Measurements from ENCODE around the gene OXCT1.

Gene OXCT1

DNA sequence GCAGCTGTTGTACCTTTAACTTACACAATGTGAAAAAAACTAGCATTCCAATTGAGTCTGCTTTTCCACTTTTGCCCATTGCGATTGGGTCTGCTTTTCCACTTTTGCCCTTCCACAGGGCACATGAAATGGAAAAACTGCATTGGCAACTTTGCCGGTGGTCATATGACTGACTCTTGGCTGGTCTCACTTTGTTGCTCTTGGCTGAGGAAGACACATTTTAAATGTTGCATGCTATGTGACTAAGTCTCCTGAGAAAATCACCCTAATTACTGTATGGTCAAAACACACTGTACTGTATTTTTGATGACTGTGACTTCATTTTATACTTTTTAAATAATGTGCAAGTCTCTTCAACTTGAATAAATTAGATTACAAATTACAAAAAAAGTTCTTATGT, 1.6 kb upstream of the OXCT1 start:
- no peak for TF ChIP-seq SIN3A (IDR thresholded peaks at IDR 0.05; ENCODE audit: borderline replicate concordance, insufficient read depth, low read length)
- no peak for TF ChIP-seq TAF1 (IDR thresholded peaks at IDR 0.05; ENCODE audit: borderline replicate concordance, insufficient read depth, low read length)
- TF ChIP-seq, protein P1, sequence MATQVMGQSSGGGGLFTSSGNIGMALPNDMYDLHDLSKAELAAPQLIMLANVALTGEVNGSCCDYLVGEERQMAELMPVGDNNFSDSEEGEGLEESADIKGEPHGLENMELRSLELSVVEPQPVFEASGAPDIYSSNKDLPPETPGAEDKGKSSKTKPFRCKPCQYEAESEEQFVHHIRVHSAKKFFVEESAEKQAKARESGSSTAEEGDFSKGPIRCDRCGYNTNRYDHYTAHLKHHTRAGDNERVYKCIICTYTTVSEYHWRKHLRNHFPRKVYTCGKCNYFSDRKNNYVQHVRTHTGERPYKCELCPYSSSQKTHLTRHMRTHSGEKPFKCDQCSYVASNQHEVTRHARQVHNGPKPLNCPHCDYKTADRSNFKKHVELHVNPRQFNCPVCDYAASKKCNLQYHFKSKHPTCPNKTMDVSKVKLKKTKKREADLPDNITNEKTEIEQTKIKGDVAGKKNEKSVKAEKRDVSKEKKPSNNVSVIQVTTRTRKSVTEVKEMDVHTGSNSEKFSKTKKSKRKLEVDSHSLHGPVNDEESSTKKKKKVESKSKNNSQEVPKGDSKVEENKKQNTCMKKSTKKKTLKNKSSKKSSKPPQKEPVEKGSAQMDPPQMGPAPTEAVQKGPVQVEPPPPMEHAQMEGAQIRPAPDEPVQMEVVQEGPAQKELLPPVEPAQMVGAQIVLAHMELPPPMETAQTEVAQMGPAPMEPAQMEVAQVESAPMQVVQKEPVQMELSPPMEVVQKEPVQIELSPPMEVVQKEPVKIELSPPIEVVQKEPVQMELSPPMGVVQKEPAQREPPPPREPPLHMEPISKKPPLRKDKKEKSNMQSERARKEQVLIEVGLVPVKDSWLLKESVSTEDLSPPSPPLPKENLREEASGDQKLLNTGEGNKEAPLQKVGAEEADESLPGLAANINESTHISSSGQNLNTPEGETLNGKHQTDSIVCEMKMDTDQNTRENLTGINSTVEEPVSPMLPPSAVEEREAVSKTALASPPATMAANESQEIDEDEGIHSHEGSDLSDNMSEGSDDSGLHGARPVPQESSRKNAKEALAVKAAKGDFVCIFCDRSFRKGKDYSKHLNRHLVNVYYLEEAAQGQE (IDR thresholded peaks at IDR 0.05; ENCODE audit: insufficient read depth in 1 of 2, low read depth in 2 of 2, low read length in 2 of 2) = no peak
- TF ChIP-seq POLR2AphosphoS5 (IDR thresholded peaks at IDR 0.05; ENCODE audit: low read depth, low read length) = no peak
- no peak for TF ChIP-seq FOXP2 (optimal IDR thresholded peaks at IDR 0.05; ENCODE audit: borderline replicate concordance, extremely low read depth, extremely low read length, insufficient read depth)

DNA sequence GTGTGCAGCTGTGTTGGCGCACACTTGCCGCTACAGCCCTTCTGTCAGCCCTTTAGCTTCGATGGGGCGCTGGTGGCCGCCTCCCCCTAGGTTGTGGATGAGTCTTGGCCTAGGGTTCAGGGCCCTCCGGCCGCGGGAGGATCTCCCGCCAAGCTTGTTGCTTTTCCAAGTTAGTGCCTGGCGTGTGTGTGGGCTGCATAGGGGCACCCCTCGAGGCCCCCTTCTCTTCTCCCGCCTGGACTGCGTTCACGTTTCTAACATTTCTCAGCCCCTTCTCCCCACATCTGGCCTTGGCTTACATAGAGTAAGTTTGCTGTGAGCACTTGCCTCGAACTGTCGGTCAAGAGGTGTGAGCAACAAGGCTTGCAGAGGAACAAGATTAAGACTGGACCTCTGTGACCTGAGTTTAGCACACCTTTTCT, 413 bp upstream of the OXCT1 start:
- no peak for TF ChIP-seq SIN3A (IDR thresholded peaks at IDR 0.05; ENCODE audit: borderline replicate concordance, insufficient read depth, low read length)
- no peak for TF ChIP-seq FOXP2 (optimal IDR thresholded peaks at IDR 0.05; ENCODE audit: borderline replicate concordance, extremely low read depth, extremely low read length, insufficient read depth)
- TF ChIP-seq POLR2AphosphoS5 (IDR thresholded peaks at IDR 0.05; ENCODE audit: low read depth, low read length) = no peak
- no peak for TF ChIP-seq TAF1 (IDR thresholded peaks at IDR 0.05; ENCODE audit: borderline replicate concordance, insufficient read depth, low read length)

DNA sequence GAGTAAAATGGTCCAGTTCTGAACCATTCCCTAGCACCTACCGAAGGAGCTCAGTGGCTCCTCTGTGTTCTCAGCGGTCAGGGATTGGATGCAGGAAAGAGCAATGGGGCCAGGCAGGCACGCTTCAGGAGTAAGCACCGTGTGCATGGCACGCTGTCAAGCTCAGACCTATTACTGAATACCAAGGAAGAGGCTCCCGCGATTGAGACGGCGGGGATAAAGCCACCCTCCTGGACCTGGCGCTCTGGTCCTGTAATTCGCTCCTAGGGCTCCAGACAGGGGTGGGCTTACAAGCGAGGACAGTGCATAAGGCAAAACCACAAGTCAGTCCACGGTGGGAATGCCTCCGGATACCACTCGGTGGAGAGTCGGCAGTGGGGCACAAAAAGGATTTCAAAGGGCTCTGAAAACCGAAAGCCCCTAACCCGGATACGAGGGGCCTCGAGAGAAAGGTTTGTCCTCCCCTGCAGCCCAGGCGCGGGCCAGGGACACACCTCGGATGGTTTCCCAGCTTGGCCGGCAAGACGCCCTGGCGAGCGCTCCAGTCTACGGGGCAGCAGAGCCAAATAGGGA, 988 bp downstream of the OXCT1 start:
- TF ChIP-seq, protein P1 (IDR thresholded peaks at IDR 0.05; ENCODE audit: insufficient read depth in 1 of 2, low read depth in 2 of 2, low read length in 2 of 2) = no peak
- TF ChIP-seq FOXP2 (optimal IDR thresholded peaks at IDR 0.05; ENCODE audit: borderline replicate concordance, extremely low read depth, extremely low read length, insufficient read depth) (no peak), TAF1 (IDR thresholded peaks at IDR 0.05; ENCODE audit: borderline replicate concordance, insufficient read depth, low read length) (no peak), POLR2AphosphoS5 (IDR thresholded peaks at IDR 0.05; ENCODE audit: low read depth, low read length) (no peak), SIN3A (IDR thresholded peaks at IDR 0.05; ENCODE audit: borderline replicate concordance, insufficient read depth, low read length) (no peak)

DNA sequence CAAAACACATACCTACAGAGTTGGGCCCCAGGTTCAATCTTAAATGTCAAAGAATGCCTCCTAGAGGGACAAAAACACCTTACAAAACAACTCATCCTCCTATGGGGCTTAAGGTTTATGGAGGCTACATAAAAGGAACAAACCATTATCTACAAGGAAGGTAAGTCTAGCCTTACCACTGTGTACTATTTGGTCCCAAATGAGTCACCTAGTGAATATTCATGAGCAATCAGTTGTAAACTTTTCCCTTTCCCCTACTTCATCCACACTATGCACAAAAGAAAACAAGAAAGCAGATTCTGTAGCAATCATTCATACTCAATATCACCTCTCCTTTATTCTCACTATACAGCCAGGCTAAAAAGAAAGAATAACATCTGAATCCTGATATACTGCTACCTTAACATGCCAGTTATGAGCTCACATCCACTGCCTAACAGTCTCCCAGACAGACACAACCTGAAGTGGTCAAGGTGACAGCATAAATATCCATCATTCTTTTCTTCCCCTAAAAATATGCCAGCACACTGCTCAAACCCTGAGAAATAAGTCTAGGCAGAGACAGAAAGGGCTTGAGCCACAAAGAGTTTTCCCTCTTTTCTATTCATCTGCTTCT, 6.2 kb downstream of the OXCT1 start:
- TF ChIP-seq SIN3A (IDR thresholded peaks at IDR 0.05; ENCODE audit: borderline replicate concordance, insufficient read depth, low read length) (no peak), POLR2AphosphoS5 (IDR thresholded peaks at IDR 0.05; ENCODE audit: low read depth, low read length) (no peak), FOXP2 (optimal IDR thresholded peaks at IDR 0.05; ENCODE audit: borderline replicate concordance, extremely low read depth, extremely low read length, insufficient read depth) (no peak), TAF1 (IDR thresholded peaks at IDR 0.05; ENCODE audit: borderline replicate concordance, insufficient read depth, low read length) (no peak)
- TF ChIP-seq, protein P1 (IDR thresholded peaks at IDR 0.05; ENCODE audit: insufficient read depth in 1 of 2, low read depth in 2 of 2, low read length in 2 of 2) = no peak

DNA sequence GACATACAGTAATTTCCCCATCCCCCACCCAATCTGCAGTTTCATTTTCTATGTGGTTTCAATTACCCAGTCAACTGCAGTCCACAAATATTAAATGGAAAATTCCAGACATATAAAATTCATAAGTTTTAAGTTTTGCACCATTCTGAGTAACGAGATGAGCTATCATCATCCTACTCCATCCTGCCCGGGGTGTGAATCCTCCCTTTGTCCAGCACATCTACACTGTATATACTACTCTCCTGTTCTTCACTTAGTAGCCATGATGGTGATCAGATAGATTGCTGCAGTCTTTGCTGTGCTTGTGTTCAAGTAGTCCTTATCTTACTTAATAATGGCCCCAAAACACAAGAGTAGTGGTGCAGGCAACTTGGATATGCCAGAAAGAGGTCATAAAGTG, 11.3 kb downstream of the OXCT1 start:
- TF ChIP-seq, protein P1 (IDR thresholded peaks at IDR 0.05; ENCODE audit: insufficient read depth in 1 of 2, low read depth in 2 of 2, low read length in 2 of 2) = no peak
- no peak for TF ChIP-seq SIN3A (IDR thresholded peaks at IDR 0.05; ENCODE audit: borderline replicate concordance, insufficient read depth, low read length)
- TF ChIP-seq TAF1 (IDR thresholded peaks at IDR 0.05; ENCODE audit: borderline replicate concordance, insufficient read depth, low read length) = no peak
- TF ChIP-seq FOXP2 (optimal IDR thresholded peaks at IDR 0.05; ENCODE audit: borderline replicate concordance, extremely low read depth, extremely low read length, insufficient read depth) = no peak
- no peak for TF ChIP-seq POLR2AphosphoS5 (IDR thresholded peaks at IDR 0.05; ENCODE audit: low read depth, low read length)

Measured in PFSK-1 (cell line).